Liver (tissue), 9 donors: ENCODE data around the gene TENM3. TPM values are rescaled to one million over a fixed set of nuclear protein-coding genes. Genes with fewer than 3 reads are reported as not detected.

Source experiments
- DNase-seq: peaks from one replicate; pipeline ENCODE4 v3.0.0-alpha.2; 2017; ENCODE audit warnings: low spot score
- H3K27ac ChIP-seq, 2 donors: one replicate each; pipeline ENCODE4 v1.7.0; 2013; ENCODE audit warnings: inconsistent platforms in 2 of 2, low read length in 2 of 2, control low read depth in 1 of 2, low read depth in 1 of 2, mild to moderate bottlenecking in 1 of 2
- H3K27me3 ChIP-seq, 4 donors: one replicate each; pipeline versions ENCODE4 v1.6.1 to v1.7.0; 2013; ENCODE audit warnings: low read length in 3 of 4, inconsistent platforms in 1 of 4, mild to moderate bottlenecking in 1 of 4, moderate library complexity in 1 of 4; ENCODE audit not compliant: control insufficient read depth in 4 of 4, insufficient read depth in 4 of 4
- H3K36me3 ChIP-seq, 4 donors: one replicate each; pipeline versions ENCODE4 v1.6.1 to v1.7.0; 2013; ENCODE audit warnings: low read length in 3 of 4, mild to moderate bottlenecking in 3 of 4, low read depth in 1 of 4, moderate library complexity in 1 of 4; ENCODE audit not compliant: control insufficient read depth in 4 of 4, insufficient read depth in 3 of 4
- H3K4me1 ChIP-seq, 4 donors: one replicate each; pipeline versions ENCODE4 v1.6.1 to v1.7.0; 2013; ENCODE audit warnings: low read length in 3 of 4, mild to moderate bottlenecking in 3 of 4, moderate library complexity in 1 of 4; ENCODE audit not compliant: control insufficient read depth in 4 of 4, insufficient read depth in 4 of 4
- H3K4me3 ChIP-seq, 3 donors: one replicate each; pipeline versions ENCODE4 v1.6.1 to v1.7.0; 2013; ENCODE audit warnings: low read length in 3 of 3, control low read depth in 1 of 3, low read depth in 1 of 3, mild to moderate bottlenecking in 1 of 3
- H3K9ac ChIP-seq, 2 donors: one replicate each; pipeline ENCODE4 v1.7.0; 2013; ENCODE audit warnings: low read length in 2 of 2, mild to moderate bottlenecking in 2 of 2, moderate library complexity in 2 of 2, control low read depth in 1 of 2, low read depth in 1 of 2
- H3K9me3 ChIP-seq, 4 donors: one replicate each; pipeline versions ENCODE4 v1.6.1 to v1.7.0; 2013; ENCODE audit warnings: low read length in 3 of 4; ENCODE audit not compliant: control insufficient read depth in 4 of 4
- CTCF ChIP-seq: fragments of 150-350 bp; IDR thresholded peaks from 2 replicates; pipeline ENCODE4 v1.5.1; 2017; ENCODE audit warnings: improper control_type of control experiment, low read depth, low read length; ENCODE audit not compliant: missing input control
- EGR1 ChIP-seq, 2 donors: IDR thresholded peaks; 2 replicates each; pipeline ENCODE4 v1.6.1; 2016 to 2018; ENCODE audit warnings: antibody characterized with exemption in 2 of 2, low read depth in 2 of 2
- FOXA1 ChIP-seq: IDR thresholded peaks from 2 replicates; pipeline ENCODE4 v1.6.1; 2016; ENCODE audit warnings: antibody characterized with exemption
- GABPA ChIP-seq, 2 donors: IDR thresholded peaks in 1 of 2; conservative IDR thresholded peaks in 1 of 2; 2 replicates each; pipeline ENCODE4 v1.6.1; 2016; ENCODE audit warnings: antibody characterized with exemption in 2 of 2, mild to moderate bottlenecking in 1 of 2, moderate library complexity in 1 of 2
- HNF4A ChIP-seq, 2 donors: conservative IDR thresholded peaks; 2 replicates each; pipeline ENCODE4 v1.6.1; 2016; ENCODE audit warnings: antibody characterized with exemption in 2 of 2, mild to moderate bottlenecking in 2 of 2
- HNF4G ChIP-seq: IDR thresholded peaks from 2 replicates; pipeline ENCODE4 v1.6.1; 2016; ENCODE audit warnings: antibody characterized with exemption
- JUND ChIP-seq, 2 donors: IDR thresholded peaks; 2 replicates each; pipeline ENCODE4 v1.6.1; 2016; ENCODE audit warnings: antibody characterized with exemption in 2 of 2
- MAX ChIP-seq: IDR thresholded peaks from 2 replicates; pipeline ENCODE4 v1.6.1; 2016; ENCODE audit warnings: antibody characterized with exemption
- RAD21 ChIP-seq, 2 donors: IDR thresholded peaks; 2 replicates each; pipeline ENCODE4 v1.6.1; 2016; ENCODE audit warnings: antibody characterized with exemption in 2 of 2, mild to moderate bottlenecking in 2 of 2
- RXRA ChIP-seq, 2 donors: IDR thresholded peaks; 2 replicates each; pipeline ENCODE4 v1.6.1; 2017 to 2018; ENCODE audit warnings: antibody characterized with exemption in 2 of 2, mild to moderate bottlenecking in 1 of 2
- YY1 ChIP-seq: IDR thresholded peaks from 2 replicates; pipeline ENCODE4 v1.6.1; 2016; ENCODE audit warnings: antibody characterized with exemption, mild to moderate bottlenecking
- WGBS: extraction: QIAGEN DNeasy Blood & Tissue Kit; methylation state at CpG from one replicate; pipeline ENCODE4 v1.1.7; 2013; 5-methylcytosine and 5-hydroxymethylcytosine counted together
- polyA plus RNA-seq, 2 donors: library from polyadenylated mRNA; stranded (reverse) in 1 of 2; unstranded in 1 of 2; fragments of 200-250 nt in 1 of 2; fragments of >200 nt in 1 of 2; fragmentation: Nextera tagmentation in 1 of 2; extraction: Ambion mirVana in 1 of 2; gene quantifications; one replicate each; pipeline versions ENCODE4 v1.2.1 to v1.2.3, GENCODE V29; 2013 to 2015
- total RNA-seq, 2 donors: library from RNA; depleted of rRNA; stranded (reverse); fragments of >200 nt; gene quantifications; one replicate each; pipeline ENCODE4 v1.2.3, GENCODE V29; 2014
- TF ChIP-seq, protein P1 (sequence below): IDR thresholded peaks from 2 replicates; pipeline ENCODE4 v1.6.1; 2016; ENCODE audit warnings: antibody characterized with exemption, mild to moderate bottlenecking
- TF ChIP-seq, protein P2 (sequence below): IDR thresholded peaks from 2 replicates; pipeline ENCODE4 v1.6.1; 2016; ENCODE audit warnings: antibody characterized with exemption
- donor health status: healthy.
- donor health status: healthy.
- donor health status: healthy.
- donor health status: healthy.
- donor health status: healthy.

The TENM3 gene
- total and polyA plus RNA-seq, 4 donors, result 0.32 to 16.8 (median 0.70) TPM

DNA sequence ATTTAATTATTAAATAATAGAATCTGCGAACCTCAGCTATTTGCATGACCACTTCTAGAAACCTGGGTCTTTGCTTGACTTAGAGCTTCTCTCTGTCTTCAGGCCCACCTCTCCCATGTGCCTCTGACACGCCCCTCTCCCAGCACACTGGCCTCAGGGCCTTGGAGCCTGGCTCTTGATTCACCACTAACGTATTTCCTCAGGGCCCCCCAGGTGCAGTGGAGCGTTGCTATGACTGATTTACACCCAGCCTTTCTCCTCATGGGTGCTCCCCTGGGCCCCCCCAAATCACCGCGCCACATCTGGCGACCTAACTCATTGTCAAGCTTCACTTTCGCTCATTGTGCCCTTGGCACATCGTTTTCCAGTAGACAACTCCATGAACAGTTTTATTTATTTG is 37.9 kb upstream of the TENM3 start:
- TF ChIP-seq HNF4G (no peak), JUND (IDR thresholded peaks at IDR 0.05) (no peak)
- TF ChIP-seq, protein P1, sequence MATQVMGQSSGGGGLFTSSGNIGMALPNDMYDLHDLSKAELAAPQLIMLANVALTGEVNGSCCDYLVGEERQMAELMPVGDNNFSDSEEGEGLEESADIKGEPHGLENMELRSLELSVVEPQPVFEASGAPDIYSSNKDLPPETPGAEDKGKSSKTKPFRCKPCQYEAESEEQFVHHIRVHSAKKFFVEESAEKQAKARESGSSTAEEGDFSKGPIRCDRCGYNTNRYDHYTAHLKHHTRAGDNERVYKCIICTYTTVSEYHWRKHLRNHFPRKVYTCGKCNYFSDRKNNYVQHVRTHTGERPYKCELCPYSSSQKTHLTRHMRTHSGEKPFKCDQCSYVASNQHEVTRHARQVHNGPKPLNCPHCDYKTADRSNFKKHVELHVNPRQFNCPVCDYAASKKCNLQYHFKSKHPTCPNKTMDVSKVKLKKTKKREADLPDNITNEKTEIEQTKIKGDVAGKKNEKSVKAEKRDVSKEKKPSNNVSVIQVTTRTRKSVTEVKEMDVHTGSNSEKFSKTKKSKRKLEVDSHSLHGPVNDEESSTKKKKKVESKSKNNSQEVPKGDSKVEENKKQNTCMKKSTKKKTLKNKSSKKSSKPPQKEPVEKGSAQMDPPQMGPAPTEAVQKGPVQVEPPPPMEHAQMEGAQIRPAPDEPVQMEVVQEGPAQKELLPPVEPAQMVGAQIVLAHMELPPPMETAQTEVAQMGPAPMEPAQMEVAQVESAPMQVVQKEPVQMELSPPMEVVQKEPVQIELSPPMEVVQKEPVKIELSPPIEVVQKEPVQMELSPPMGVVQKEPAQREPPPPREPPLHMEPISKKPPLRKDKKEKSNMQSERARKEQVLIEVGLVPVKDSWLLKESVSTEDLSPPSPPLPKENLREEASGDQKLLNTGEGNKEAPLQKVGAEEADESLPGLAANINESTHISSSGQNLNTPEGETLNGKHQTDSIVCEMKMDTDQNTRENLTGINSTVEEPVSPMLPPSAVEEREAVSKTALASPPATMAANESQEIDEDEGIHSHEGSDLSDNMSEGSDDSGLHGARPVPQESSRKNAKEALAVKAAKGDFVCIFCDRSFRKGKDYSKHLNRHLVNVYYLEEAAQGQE, result no peak
- Histone ChIP-seq H3K4me3 (no peak overlapping the region), H3K9ac (no peak overlapping the region), H3K27ac (no peak overlapping the region), H3K36me3 (no peaks in the 10 kb centered on the region), H3K4me1 (peaks cover 0 to 2% (median 0%) of the 10 kb centered on the region in 4 donors), H3K27me3 (peaks cover 0 to 2% (median 0%) of the 10 kb centered on the region in 4 donors), H3K9me3 (no peaks in the 10 kb centered on the region)
- WGBS, result 90% methylated on average over 9 of the region's 9 CpGs
- no peak for DNase-seq

DNA sequence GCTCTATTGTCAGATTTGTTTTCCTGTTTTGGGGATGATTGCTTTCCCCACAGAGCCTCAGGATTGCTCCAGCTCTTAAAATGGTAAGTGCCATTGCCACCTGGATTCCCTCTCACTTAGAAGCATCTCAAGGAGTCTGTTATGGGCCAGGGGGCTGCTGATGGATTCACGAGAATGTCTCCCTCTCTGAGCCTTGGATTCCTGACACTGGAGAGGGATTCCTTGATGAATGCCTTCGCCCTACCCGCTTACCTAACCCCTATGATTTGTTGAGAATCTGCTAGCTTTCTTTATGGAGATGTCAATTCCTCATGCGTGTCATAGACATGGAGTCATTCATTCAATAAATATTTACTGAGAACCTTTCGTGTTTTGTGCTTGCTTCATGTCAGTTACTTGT is 36.9 kb upstream of the TENM3 start:
- Histone ChIP-seq H3K4me3 (no peak overlapping the region), H3K9ac (no peak overlapping the region), H3K27ac (no peak overlapping the region), H3K9me3 (no peaks in the 10 kb centered on the region), H3K27me3 (peaks cover 0 to 2% (median 0%) of the 10 kb centered on the region in 4 donors), H3K36me3 (no peaks in the 10 kb centered on the region), H3K4me1 (peaks cover 0 to 2% (median 0%) of the 10 kb centered on the region in 4 donors)
- no peak for TF ChIP-seq GABPA (IDR thresholded peaks at IDR 0.05 in 1 of 2, conservative IDR thresholded peaks at IDR 0.05 in 1 of 2)
- TF ChIP-seq HNF4A (conservative IDR thresholded peaks at IDR 0.05), result no peak
- TF ChIP-seq EGR1 (IDR thresholded peaks at IDR 0.05; ENCODE audit: low read depth in 2 of 2), result no peak
- no peak for TF ChIP-seq FOXA1
- TF ChIP-seq CTCF, result no peak
- no peak for TF ChIP-seq RAD21 (IDR thresholded peaks at IDR 0.05)
- TF ChIP-seq RXRA (IDR thresholded peaks at IDR 0.05), result no peak
- no peak for TF ChIP-seq JUND (IDR thresholded peaks at IDR 0.05)
- TF ChIP-seq, protein P2, sequence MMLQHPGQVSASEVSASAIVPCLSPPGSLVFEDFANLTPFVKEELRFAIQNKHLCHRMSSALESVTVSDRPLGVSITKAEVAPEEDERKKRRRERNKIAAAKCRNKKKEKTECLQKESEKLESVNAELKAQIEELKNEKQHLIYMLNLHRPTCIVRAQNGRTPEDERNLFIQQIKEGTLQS, result no peak
- TF ChIP-seq MAX, result no peak
- TF ChIP-seq, protein P1, result no peak
- TF ChIP-seq YY1, result no peak
- DNase-seq, result no peak
- WGBS, result 85% methylated on average over 5 of the region's 5 CpGs
